Loucy (cell line): ENCODE measurements around the gene ADIPOR1.

Experiments
- H2AFZ ChIP-seq: fragments of 200-600 bp; sonication (generic); 2 replicates; pipeline ENCODE4 v1.6.0; 2016; ENCODE audit warnings: antibody characterized with exemption, mild to moderate bottlenecking, low read length, moderate library complexity
- H3F3A ChIP-seq: fragments of 200-600 bp; 2 replicates; pipeline ENCODE4 v1.6.0; 2016; ENCODE audit warnings: antibody characterized with exemption, low read depth, mild to moderate bottlenecking
- H3K27me3 ChIP-seq: fragments of 200-600 bp; sonication (generic); 2 replicates; pipeline ENCODE4 v1.6.1; 2014; ENCODE audit warnings: low read length, mild to moderate bottlenecking; ENCODE audit not compliant: insufficient read depth, poor library complexity, severe bottlenecking
- H3K36me3 ChIP-seq: fragments of 200-600 bp; sonication (generic); 2 replicates; pipeline ENCODE4 v1.6.1; 2016; ENCODE audit warnings: low read length; ENCODE audit not compliant: insufficient read depth
- H3K4me1 ChIP-seq: fragments of 200-600 bp; sonication (generic); 2 replicates; pipeline ENCODE4 v1.5.1; 2014; ENCODE audit warnings: low read length, mild to moderate bottlenecking; ENCODE audit not compliant: insufficient read depth, poor library complexity, severe bottlenecking
- H3K4me2 ChIP-seq: fragments of 200-600 bp; sonication (generic); 2 replicates; pipeline ENCODE4 v1.6.0; 2014; ENCODE audit warnings: antibody characterized with exemption, low read length, low read depth, mild to moderate bottlenecking; ENCODE audit not compliant: poor library complexity, severe bottlenecking
- H3K4me3 ChIP-seq: fragments of 200-600 bp; sonication (generic); 2 replicates; pipeline ENCODE4 v1.5.1; 2014; ENCODE audit warnings: low read length, mild to moderate bottlenecking, mixed read lengths; ENCODE audit not compliant: poor library complexity, severe bottlenecking
- H3K79me2 ChIP-seq: fragments of 200-600 bp; sonication (generic); 2 replicates; pipeline ENCODE4 v1.6.1; 2014; ENCODE audit warnings: low read length; ENCODE audit not compliant: insufficient read depth
- H3K9ac ChIP-seq: fragments of 200-600 bp; sonication (generic); 2 replicates; pipeline ENCODE4 v1.6.0; 2014; ENCODE audit warnings: mild to moderate bottlenecking, low read depth, low read length, moderate library complexity; ENCODE audit not compliant: poor library complexity, severe bottlenecking
- H3K9me2 ChIP-seq: fragments of 200-600 bp; sonication (generic); replicated peaks from 2 replicates; pipeline ENCODE4 v1.6.1; 2016; ENCODE audit warnings: low read depth, low read length, mixed read lengths
- H3K9me3 ChIP-seq: fragments of 200-600 bp; sonication (generic); 2 replicates; pipeline ENCODE4 v1.6.1; 2014; ENCODE audit warnings: mild to moderate bottlenecking, antibody characterized with exemption, low read length, low read depth; ENCODE audit not compliant: insufficient read depth
- H4K20me1 ChIP-seq: fragments of 200-600 bp; sonication (generic); 2 replicates; pipeline ENCODE4 v1.6.0; 2014; ENCODE audit warnings: antibody characterized with exemption, low read length, mild to moderate bottlenecking; ENCODE audit not compliant: insufficient read depth, poor library complexity, severe bottlenecking
- EZH2phosphoT487 ChIP-seq: fragments of 200-600 bp; IDR thresholded peaks from 2 replicates; pipeline ENCODE4 v1.6.1; 2018; ENCODE audit warnings: antibody characterized with exemption, mild to moderate bottlenecking, moderate library complexity, borderline replicate concordance
- TF ChIP-seq, protein P1 (sequence below): fragments of 200-600 bp; sonication (generic); conservative IDR thresholded peaks from 2 replicates; pipeline ENCODE4 v1.5.1; 2014; ENCODE audit warnings: mild to moderate bottlenecking, antibody characterized with exemption, low read length

Gene ADIPOR1

GRCh38 chr1:202935844-202936243 lies 22.3 kb downstream of the ADIPOR1 start:
- Histone ChIP-seq H3K4me1 (no peaks in the 10 kb centered on the region), H3F3A (no peaks in the 10 kb centered on the region), H3K9me3 (no peaks in the 10 kb centered on the region), H3K4me2 (no peak overlapping the region), H2AFZ (no peak overlapping the region), H3K9ac (no peak overlapping the region), H3K9me2 (no peaks in the 10 kb centered on the region), H3K4me3 (no peak overlapping the region), H3K27me3 (no peaks in the 10 kb centered on the region), H3K79me2 (no peaks in the 10 kb centered on the region), H3K36me3 (peaks cover 8% of the 10 kb centered on the region; the same call in 1 of the 2 replicates), H4K20me1 (no peaks in the 10 kb centered on the region)
- no peak for TF ChIP-seq EZH2phosphoT487
- TF ChIP-seq, protein P1, sequence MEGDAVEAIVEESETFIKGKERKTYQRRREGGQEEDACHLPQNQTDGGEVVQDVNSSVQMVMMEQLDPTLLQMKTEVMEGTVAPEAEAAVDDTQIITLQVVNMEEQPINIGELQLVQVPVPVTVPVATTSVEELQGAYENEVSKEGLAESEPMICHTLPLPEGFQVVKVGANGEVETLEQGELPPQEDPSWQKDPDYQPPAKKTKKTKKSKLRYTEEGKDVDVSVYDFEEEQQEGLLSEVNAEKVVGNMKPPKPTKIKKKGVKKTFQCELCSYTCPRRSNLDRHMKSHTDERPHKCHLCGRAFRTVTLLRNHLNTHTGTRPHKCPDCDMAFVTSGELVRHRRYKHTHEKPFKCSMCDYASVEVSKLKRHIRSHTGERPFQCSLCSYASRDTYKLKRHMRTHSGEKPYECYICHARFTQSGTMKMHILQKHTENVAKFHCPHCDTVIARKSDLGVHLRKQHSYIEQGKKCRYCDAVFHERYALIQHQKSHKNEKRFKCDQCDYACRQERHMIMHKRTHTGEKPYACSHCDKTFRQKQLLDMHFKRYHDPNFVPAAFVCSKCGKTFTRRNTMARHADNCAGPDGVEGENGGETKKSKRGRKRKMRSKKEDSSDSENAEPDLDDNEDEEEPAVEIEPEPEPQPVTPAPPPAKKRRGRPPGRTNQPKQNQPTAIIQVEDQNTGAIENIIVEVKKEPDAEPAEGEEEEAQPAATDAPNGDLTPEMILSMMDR, result no peak

DNA sequence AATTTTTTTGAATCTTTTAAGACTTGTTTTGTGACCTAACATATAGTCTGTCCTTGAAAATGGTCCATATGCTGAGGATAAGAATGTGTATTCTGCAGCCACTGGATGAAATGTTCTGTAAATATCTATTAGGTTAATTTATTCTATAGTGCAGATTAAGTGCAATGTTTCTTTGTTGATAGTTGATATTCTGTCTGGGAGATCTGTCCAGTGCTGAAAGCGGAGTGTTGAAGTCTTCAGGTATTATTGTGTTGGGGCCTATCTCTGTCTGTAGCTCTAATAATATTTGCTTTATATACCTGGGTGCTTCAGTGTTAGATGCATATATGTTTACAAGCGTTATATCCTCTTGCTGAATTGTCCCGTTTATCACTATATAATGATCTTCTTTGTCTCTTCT lies 23.4 kb downstream of the ADIPOR1 start:
- Histone ChIP-seq H3K4me2 (no peak overlapping the region), H3K4me1 (no peaks in the 10 kb centered on the region), H2AFZ (no peak overlapping the region), H3K9me2 (no peaks in the 10 kb centered on the region), H3K79me2 (no peaks in the 10 kb centered on the region), H3K9ac (no peak overlapping the region), H3K4me3 (no peak overlapping the region), H3K36me3 (no peaks in the 10 kb centered on the region), H3F3A (no peaks in the 10 kb centered on the region), H4K20me1 (no peaks in the 10 kb centered on the region), H3K27me3 (no peaks in the 10 kb centered on the region), H3K9me3 (no peaks in the 10 kb centered on the region)
- TF ChIP-seq, protein P1, result no peak
- TF ChIP-seq EZH2phosphoT487, result no peak

DNA sequence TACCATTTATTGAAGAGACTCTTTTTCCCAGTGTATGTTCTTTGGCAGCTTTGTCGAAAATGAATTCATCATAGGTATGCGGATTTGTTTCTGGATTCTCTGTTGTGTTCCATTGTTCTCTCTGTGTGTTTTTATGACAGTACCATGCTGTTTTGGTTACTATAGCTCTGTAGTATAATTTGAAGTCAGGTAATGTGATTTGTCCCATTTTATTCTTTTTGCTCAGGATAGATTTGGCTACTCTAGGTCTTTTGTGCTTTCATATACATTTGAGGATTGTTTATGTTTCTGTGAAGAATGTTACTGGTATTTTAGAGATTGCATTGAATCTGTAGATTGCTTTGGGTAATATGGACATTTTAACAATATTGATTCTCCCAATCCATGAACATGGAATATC lies 25.6 kb downstream of the ADIPOR1 start:
- Histone ChIP-seq H3F3A (no peaks in the 10 kb centered on the region), H3K27me3 (no peaks in the 10 kb centered on the region), H3K36me3 (no peaks in the 10 kb centered on the region), H3K9ac (no peak overlapping the region), H3K9me3 (no peaks in the 10 kb centered on the region), H3K9me2 (no peaks in the 10 kb centered on the region), H3K4me2 (no peak overlapping the region), H3K79me2 (no peaks in the 10 kb centered on the region), H3K4me3 (no peak overlapping the region), H3K4me1 (no peaks in the 10 kb centered on the region), H2AFZ (no peak overlapping the region), H4K20me1 (no peaks in the 10 kb centered on the region)
- TF ChIP-seq EZH2phosphoT487, result no peak
- TF ChIP-seq, protein P1, result no peak
